HG02623 (cell line): Measurements from ENCODE around the gene SPTB.
"Not testable (repeated sequence)": the region's sequence is repeated elsewhere in the genome, so short reads cannot be mapped to it uniquely, and the experiment has no call there.

Experiments
- ATAC-seq: cut with Tn5 transposase; IDR thresholded peaks from one replicate; pipeline ENCODE4 v1.9.1; 2021; ENCODE audit warnings: moderate library complexity; ENCODE audit not compliant: unreplicated experiment

The SPTB gene

GRCh38 chr14:64879635-64880220 lies at the start of gene SPTB:
Gene SPTB, minus strand, starts transcription at chr14:64879907. Its CDS starts 56,813 bp downstream, at chr14:64823094.
- ATAC-seq = peak; percentile 52

GRCh38 chr14:64929014-64929359 lies 49.3 kb upstream of the SPTB start:
- ATAC-seq = no peak

- ATAC-seq = peak; percentile 70
Observed at GRCh38 chr14:64928239-64929013, 48.7 kb upstream of the SPTB start.

GRCh38 chr14:64927031-64927430 lies 47.3 kb upstream of the SPTB start:
- ATAC-seq = no peak

GRCh38 chr14:64926398-64926995 lies 46.8 kb upstream of the SPTB start:
- no peak for ATAC-seq

- ATAC-seq = no peak
Observed at GRCh38 chr14:64923015-64923414, 43.3 kb upstream of the SPTB start.

GRCh38 chr14:64920465-64920864 lies 40.8 kb upstream of the SPTB start:
- ATAC-seq = no peak

GRCh38 chr14:64919618-64920017 lies 39.9 kb upstream of the SPTB start:
- ATAC-seq = no peak

GRCh38 chr14:64919215-64919614 lies 39.5 kb upstream of the SPTB start:
- no peak for ATAC-seq

- ATAC-seq = no peak
Observed at GRCh38 chr14:64918216-64918615, 38.5 kb upstream of the SPTB start.

GRCh38 chr14:64915797-64916196 lies 36.1 kb upstream of the SPTB start:
- no peak for ATAC-seq

- ATAC-seq = no peak
Observed at GRCh38 chr14:64915029-64915424, 35.3 kb upstream of the SPTB start.

GRCh38 chr14:64914237-64915028 lies 34.7 kb upstream of the SPTB start, which contains the start of gene CHURC1:
Gene CHURC1, plus strand, starts transcription at chr14:64914455. Its CDS starts 41 bp downstream, at chr14:64914496.
- ATAC-seq = peak; percentile 95

GRCh38 chr14:64913477-64913876 lies 33.8 kb upstream of the SPTB start:
- ATAC-seq = not testable (repeated sequence)

GRCh38 chr14:64912261-64912660 lies 32.6 kb upstream of the SPTB start:
- ATAC-seq = no peak

- ATAC-seq = no peak
Observed at GRCh38 chr14:64910847-64911495, 31.3 kb upstream of the SPTB start.

- no peak for ATAC-seq
Observed at GRCh38 chr14:64906022-64906421, 26.3 kb upstream of the SPTB start.

GRCh38 chr14:64899958-64900357 lies 20.3 kb upstream of the SPTB start:
- no peak for ATAC-seq

- no peak for ATAC-seq
Observed at GRCh38 chr14:64891839-64892375, 12.2 kb upstream of the SPTB start.

- ATAC-seq = no peak
Observed at GRCh38 chr14:64891173-64891838, 11.6 kb upstream of the SPTB start.
